ENCODE measurements around the gene TTC16.

- TF ChIP-seq CTCF (IDR thresholded peaks at IDR 0.05) (no peak), POLR2A (IDR thresholded peaks at IDR 0.05) (no peak)
Observed at GRCh38 chr9:127732444-127732843, 16.6 kb downstream of the TTC16 start.
